ENCODE results near the gene AKAP8. TPM values are rescaled to one million over a fixed set of nuclear protein-coding genes. Genes with fewer than 3 reads are reported as not detected.

The AKAP8 gene
- total RNA-seq, 1 experiment from 2014 or later = 59.5 TPM

DNA sequence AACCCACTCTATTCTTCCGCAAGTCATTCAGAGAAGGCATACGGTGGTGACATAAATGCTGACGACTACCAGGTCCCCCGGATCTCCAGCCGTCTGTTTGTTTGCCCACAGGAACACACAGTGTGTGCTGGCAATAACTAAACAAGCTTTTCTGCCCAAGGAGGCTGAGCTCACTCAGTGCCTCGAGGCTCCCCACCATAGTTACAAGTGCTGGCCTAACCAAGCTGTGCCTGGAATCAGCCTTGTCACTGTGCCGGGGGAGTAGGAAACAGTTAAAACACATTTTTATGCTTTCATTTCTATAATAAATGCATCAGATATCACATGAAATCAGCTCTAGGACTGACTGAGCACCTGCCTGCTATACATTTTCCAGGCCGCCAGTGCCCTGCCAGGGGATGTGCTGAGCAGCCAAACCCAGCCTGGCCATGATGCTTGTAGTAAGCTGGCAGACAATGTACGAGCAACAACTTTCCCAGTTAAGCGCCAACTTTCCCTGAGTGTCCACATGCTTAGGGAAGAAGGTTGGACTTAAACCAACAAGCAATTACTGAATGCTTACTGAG is 75.4 kb downstream of the AKAP8 start:
- H3K79me1 ChIP-seq (ENCODE audit: insufficient read depth, low read depth, low read length, poor library complexity, severe bottlenecking) = peaks cover 16% of the 10 kb centered on the region
- no peak overlapping the region for H2AK5ac ChIP-seq (ENCODE audit: insufficient read length, low read length)
- H4K91ac ChIP-seq (ENCODE audit: insufficient read length, low read depth, low read length) = no peak overlapping the region
- no peak overlapping the region for H3T11ph ChIP-seq (ENCODE audit: low read length)
- no peak overlapping the region for H3K4me2 ChIP-seq (ENCODE audit: insufficient read depth, insufficient read length, low read length)
- no peak overlapping the region for H2BK15ac ChIP-seq (ENCODE audit: low read depth, low read length)
- Mint-ChIP-seq H3K27me3 (ENCODE audit: low read depth) (no peaks in the 10 kb centered on the region), H3K4me3 (no peak overlapping the region), H3K27ac (peak overlapping the region in 2 of 3 experiments; percentile 2 to 76; a peak in 2 of 7 replicates), H3K9me3 (peaks cover 0 to 3% of the 10 kb centered on the region in 2 experiments; a peak in 1 of 5 replicates), H3K4me1 (peaks cover 22 to 39% of the 10 kb centered on the region in 2 experiments), H3K36me3 (ENCODE audit: insufficient read depth in 1 of 3, low read depth in 3 of 3) (peaks cover 0 to 17% (median 16%) of the 10 kb centered on the region in 3 experiments; a peak in 5 of 7 replicates)
- no peaks in the 10 kb centered on the region for H3K9me3 ChIP-seq (ENCODE audit: control insufficient read depth, low read depth, low read length)
- no peak overlapping the region for H3K18ac ChIP-seq (ENCODE audit: insufficient read length, low read depth, low read length)
- H2BK5ac ChIP-seq (ENCODE audit: insufficient read length, low read length) = no peak overlapping the region
- DNase-seq = no peak
- H4K20me1 ChIP-seq (ENCODE audit: control insufficient read depth, insufficient read depth, insufficient read length) = peaks cover 4% of the 10 kb centered on the region
- no peak overlapping the region for H4K8ac ChIP-seq (replicated peaks; ENCODE audit: insufficient read length, low read depth, low read length)
- no peak overlapping the region for H3K27ac ChIP-seq (ENCODE audit: insufficient read length, low read depth, low read length)
- peaks cover 3% of the 10 kb centered on the region; the same call in 1 of the 2 replicates for H3K4me1 ChIP-seq (ENCODE audit: insufficient read depth, low read length)
- no peak overlapping the region for H3K14ac ChIP-seq (ENCODE audit: insufficient read depth, low read length)
- H2BK12ac ChIP-seq (ENCODE audit: insufficient read length, low read depth, low read length) = no peak overlapping the region
- H2BK120ac ChIP-seq (ENCODE audit: low read depth, low read length, poor library complexity, severe bottlenecking) = no peak overlapping the region
- no peaks in the 10 kb centered on the region for H3K23me2 ChIP-seq (ENCODE audit: insufficient read length, low read depth, low read length, poor library complexity, severe bottlenecking)
- H3K27me3 ChIP-seq (ENCODE audit: insufficient read depth, low read length) = no peaks in the 10 kb centered on the region
- H2AFZ ChIP-seq (ENCODE audit: low read length) = no peak overlapping the region
- no peak overlapping the region for H2BK20ac ChIP-seq (ENCODE audit: low read depth, low read length, poor library complexity, severe bottlenecking)
- H3K79me2 ChIP-seq (ENCODE audit: insufficient read depth, low read length) = peaks cover 84% of the 10 kb centered on the region
- no peak overlapping the region for H3K23ac ChIP-seq (ENCODE audit: insufficient read length, low read depth, low read length)
- H4K5ac ChIP-seq (ENCODE audit: insufficient read length, low read depth, low read length) = no peak overlapping the region
- H3K56ac ChIP-seq (ENCODE audit: insufficient read length, low read depth, low read length) = no peak overlapping the region
- WGBS (ENCODE audit: extremely low coverage, insufficient read length, low lambda C conversion rate) = no CpG with 5 or more reads among the region's 10 CpGs
- TF ChIP-seq, protein P1, sequence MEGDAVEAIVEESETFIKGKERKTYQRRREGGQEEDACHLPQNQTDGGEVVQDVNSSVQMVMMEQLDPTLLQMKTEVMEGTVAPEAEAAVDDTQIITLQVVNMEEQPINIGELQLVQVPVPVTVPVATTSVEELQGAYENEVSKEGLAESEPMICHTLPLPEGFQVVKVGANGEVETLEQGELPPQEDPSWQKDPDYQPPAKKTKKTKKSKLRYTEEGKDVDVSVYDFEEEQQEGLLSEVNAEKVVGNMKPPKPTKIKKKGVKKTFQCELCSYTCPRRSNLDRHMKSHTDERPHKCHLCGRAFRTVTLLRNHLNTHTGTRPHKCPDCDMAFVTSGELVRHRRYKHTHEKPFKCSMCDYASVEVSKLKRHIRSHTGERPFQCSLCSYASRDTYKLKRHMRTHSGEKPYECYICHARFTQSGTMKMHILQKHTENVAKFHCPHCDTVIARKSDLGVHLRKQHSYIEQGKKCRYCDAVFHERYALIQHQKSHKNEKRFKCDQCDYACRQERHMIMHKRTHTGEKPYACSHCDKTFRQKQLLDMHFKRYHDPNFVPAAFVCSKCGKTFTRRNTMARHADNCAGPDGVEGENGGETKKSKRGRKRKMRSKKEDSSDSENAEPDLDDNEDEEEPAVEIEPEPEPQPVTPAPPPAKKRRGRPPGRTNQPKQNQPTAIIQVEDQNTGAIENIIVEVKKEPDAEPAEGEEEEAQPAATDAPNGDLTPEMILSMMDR (conservative IDR thresholded peaks at IDR 0.05) = no peak
- no peak overlapping the region for H3K9ac ChIP-seq (ENCODE audit: extremely low read depth, insufficient read length, low read length)
- no peak overlapping the region for H3K4ac ChIP-seq (ENCODE audit: low read depth, low read length)

Other genes with a start within 250 kb of the AKAP8 start
- gene NOTCH3, start 178.8 kb downstream of the AKAP8 start, total RNA-seq (2021) = 164 and 165 TPM in 2 replicates
- 26.7 and 27.4 TPM in 2 replicates for gene EPHX3, start 147.3 kb downstream of the AKAP8 start, total RNA-seq (2021)
- gene BRD4, start 47.2 kb downstream of the AKAP8 start, total RNA-seq (2021) = 144 TPM in 2 replicates
- 110 and 123 TPM in 2 replicates for gene AKAP8L, start 39.2 kb upstream of the AKAP8 start, total RNA-seq (2021)
- gene WIZ, start 70.2 kb upstream of the AKAP8 start, total RNA-seq (2021) = 33.3 and 33.6 TPM in 2 replicates
- gene RASAL3, start 84.8 kb upstream of the AKAP8 start, total RNA-seq (2021) = 0.26 and 1.9 TPM in 2 replicates
- gene PGLYRP2, start 99.7 kb upstream of the AKAP8 start, total RNA-seq (2021) = not detected in 2 replicates
- gene CYP4F22, start 128.7 kb upstream of the AKAP8 start, total RNA-seq (2021) = not detected in 2 replicates
- gene CYP4F8, start 235.4 kb upstream of the AKAP8 start, total RNA-seq (2021) = not detected in 2 replicates